Suppressor macrophage treated with lipopolysaccharide for 1 hour (primary cell): ENCODE results near the gene YEATS4.

ENCODE experiments used
- DNase-seq, 3 donors: peaks; one replicate each; pipeline ENCODE4 v3.0.0-alpha.2; 2020 to 2022

YEATS4 gene

DNA sequence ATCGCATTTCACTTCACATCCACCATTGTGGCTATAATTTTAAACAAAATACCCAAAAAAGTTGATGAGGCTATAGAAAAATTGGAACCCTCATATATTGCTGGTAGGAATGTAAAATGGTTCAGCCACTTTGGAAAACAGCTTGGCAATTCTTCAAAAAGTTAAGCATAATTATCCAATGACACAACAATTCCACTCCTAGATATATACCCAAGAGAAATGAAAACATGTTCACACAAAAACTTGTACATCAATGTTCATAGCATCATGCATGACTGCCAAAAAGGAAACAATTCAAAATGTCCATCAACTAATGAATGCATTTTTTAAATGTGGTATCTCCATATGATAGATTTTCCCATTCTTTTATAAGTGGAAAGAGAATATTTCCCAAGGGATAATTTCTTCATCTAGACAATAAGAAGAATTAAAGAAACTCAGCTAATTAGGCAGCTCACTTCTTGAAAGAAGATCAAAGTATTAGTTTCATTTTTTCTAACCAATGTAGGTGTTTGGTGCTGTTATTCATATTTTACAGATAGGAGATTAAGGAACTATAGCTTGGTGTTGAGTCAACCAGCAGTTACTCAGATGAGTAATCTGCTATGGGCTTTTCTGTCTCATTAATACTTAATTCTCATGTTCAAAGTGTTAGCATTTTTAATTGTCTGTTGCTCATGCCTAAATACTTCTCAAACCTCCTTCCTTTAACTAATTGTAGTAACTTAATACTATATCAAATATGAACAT is 32.8 kb downstream of the YEATS4 start:
- DNase-seq = peak; percentile 18 to 52 (median 33)

DNA sequence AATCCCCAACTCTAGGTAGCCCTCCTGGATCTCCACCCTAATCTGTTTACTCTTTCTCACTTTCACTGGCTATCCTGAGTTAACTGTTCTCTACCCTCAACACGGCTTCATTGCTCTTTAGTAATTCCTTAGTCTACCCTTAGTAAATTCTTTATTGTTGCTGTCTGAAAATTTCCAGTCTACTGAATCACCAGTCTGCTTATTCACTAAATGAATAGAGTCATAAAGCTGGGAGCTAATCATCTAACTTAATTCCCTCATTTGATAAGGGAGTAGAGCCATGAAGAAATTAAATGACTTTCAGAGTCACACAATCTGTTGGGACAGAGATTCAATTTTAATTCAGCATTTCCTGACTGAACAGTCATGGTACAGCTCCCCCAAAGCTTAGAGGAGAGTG is 36.5 kb downstream of the YEATS4 start:
- no peak for DNase-seq

DNA sequence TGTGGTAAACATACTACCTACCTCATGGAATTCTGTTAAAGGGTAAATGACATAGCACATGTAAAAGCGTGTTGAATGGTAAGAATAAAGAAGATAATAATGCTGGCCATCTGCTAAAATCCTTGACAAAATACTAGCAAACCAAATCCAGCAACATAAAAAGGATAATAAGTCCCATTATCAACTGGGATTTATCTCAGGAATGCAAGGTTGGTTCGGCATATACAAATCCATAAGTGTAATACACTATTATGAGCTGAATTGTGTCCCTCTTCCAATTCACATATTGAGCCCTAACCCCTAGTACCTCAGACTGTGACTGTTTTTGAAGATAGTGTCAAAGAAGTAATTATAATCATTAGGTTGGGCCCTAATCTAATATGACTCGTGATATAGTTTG is 37.4 kb downstream of the YEATS4 start:
- DNase-seq = no peak

GRCh38 chr12:69397978-69398377 is 38.4 kb downstream of the YEATS4 start:
- no peak for DNase-seq

DNA sequence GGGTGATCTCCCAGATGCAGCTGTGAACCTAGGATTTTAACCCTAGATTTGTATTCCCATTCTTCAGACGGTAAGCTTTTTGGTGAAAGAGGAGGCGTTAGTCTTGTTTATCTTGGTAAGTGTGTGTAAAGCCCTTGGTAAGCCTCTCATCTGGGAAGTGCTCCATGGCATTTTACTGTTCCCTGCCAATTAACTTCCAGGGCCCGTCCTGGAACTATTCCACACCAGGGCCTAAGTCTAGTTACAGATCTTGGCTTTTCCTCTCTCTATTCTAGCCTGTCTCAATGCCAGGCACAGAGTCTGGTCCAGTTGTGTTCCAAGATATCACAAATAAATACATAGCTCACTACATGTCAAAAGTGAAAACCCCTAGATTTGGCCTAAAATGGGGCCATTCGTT is 42.4 kb downstream of the YEATS4 start:
- DNase-seq = no peak

DNA sequence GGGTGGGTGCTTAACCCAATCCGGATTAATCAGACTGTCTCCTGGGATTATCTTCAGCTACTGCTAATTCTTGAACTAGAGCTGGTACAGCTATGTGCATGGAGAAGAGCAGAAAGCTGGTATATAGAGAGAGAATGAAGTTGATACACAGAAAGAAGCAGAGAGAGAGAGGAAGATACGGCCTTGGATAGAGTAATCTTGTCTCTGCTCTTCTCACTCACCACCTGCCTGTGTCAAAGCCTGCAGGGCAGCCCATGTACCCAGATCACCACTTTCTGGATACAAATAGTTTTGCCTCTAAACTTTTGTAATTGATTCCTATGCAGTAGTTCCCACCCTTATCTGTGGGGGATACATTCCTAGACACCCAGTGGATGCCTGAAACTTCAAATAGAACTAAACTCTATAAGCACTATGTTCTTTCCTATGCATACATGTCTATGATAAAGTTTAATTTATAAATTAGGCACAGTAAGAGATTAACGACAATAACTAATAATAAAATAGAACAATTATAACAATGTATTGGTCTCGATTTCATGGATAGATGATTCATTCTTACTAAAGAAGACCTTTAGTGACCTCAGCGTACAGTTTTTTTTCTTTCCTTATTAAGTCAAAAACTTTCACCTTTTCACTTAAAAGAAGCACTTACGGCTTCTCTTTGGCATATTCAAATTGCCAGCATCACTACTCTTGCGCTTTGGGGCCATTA is 45.5 kb downstream of the YEATS4 start:
- DNase-seq = no peak

DNA sequence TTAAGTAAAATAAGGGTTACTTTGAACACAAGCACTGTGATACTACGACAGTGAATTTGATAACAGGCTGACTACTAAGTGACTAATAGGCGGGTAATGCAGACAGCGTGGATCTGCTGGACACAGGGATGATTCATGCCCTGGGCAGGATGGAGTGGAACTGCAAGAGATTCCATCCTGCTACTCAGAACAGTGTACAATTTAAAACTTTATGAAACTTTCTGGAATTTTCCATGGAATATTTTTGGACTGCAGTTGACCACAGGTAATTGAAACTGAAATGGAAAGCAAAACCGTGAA is 46.0 kb downstream of the YEATS4 start:
- DNase-seq = peak; percentile 17 to 21 (median 19)

DNA sequence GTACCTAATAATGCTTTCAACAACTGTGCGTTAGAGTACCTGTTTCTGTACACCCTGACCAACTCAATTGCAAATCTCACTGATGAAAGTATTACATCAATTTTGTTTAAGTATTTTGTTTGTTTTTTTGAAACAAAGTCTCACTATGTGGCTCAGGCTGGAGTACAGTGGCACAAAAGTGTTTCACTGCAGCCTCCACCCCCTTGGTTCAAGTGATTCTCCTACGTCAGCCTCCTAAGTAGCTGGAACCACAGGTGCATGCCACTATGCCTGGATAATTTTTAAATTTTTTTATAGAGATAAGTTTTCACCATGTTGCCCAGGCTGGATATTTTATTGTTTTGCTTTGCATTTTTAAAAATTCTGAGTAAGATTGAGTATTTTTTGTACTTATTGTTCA is 46.7 kb downstream of the YEATS4 start:
- no peak for DNase-seq

DNA sequence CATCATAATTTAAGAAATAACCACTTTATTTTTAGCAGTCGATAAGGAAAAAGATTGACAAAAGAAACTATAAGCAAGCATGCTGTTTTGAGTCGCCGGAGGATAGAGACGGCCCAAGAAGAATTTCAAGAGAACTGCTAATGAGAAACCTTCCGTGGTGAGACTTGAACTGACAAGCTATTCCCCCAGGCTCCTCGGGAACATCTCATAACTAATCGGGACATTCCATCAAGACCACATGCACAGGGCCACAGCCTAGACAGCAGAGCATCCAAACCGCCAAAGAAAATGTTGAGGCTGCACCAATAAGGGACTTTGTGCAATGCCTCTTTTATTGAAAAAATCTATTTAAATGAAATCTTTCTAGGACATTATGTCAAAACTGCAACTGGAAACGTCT is 51.0 kb downstream of the YEATS4 start:
- DNase-seq = no peak

DNA sequence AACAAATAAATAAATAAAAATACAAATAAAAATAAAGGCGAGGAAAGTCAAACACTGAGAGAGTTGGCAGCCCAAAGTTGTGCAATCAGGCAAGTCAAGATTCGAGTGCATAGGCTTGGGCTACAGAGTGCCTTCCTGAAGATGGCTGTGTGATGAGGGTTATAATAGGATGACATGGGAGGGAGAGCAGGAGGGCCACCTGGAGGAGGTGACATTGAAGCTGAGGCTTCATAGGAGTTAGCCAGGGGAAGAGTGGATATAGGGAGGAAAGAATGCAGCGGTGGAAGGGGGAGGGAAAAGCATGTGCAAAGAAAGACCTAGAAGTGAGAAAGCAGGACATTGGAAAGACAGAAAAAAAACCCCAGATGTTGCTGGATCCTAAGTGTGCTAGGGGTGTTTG is 53.1 kb downstream of the YEATS4 start:
- DNase-seq = no peak

DNA sequence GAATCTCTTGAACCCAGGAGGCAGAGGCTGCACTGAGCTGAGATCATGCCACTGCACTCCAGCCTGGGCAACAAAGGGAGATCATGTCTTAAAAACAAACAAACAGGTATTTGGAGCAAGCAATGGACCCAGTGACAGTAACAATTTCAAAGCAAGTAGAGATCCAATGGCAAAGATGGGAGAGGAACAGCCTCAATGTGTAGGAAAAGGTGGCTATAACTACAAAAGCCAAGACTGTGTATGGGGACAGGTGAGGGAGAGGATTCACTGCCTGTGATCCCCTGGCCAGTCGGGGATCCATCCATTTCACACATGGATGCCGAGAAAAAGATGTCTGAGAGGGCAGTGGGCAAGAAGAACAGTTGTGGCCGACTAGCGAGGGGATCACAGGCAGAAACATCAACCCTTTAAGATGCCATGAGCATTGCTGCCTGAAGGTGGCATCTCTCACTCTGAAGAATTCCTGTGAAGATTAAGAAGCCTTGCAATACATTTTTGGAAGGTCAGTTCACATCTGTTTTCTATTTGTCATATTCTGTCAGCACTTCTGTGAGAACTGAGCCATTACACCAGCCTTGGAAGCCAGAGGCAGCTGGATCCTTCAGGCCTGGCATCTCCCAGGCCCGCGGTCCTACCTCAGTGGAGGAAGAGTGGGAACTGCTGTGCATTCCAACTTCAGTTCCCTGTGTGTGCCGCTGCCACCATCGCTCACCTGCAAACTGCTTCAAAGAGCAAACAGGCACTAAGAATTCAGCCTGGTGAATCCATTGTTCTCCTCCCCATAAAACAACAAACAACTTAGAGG is 56.1 kb downstream of the YEATS4 start:
- peak in 2 of 3 donors; percentile 19 to 28 for DNase-seq

GRCh38 chr12:69417231-69417630 is 57.7 kb downstream of the YEATS4 start:
- no peak for DNase-seq

- no peak for DNase-seq
Measured at GRCh38 chr12:69417741-69418167, 58.2 kb downstream of the YEATS4 start.

- DNase-seq = no peak
Measured at GRCh38 chr12:69419701-69420100, 60.2 kb downstream of the YEATS4 start.

- DNase-seq = no peak
Measured at GRCh38 chr12:69421548-69421947, 62.0 kb downstream of the YEATS4 start.

- no peak for DNase-seq
Measured at GRCh38 chr12:69423037-69423905, 63.7 kb downstream of the YEATS4 start.

GRCh38 chr12:69425417-69425816 is 65.9 kb downstream of the YEATS4 start:
- DNase-seq = no peak

DNA sequence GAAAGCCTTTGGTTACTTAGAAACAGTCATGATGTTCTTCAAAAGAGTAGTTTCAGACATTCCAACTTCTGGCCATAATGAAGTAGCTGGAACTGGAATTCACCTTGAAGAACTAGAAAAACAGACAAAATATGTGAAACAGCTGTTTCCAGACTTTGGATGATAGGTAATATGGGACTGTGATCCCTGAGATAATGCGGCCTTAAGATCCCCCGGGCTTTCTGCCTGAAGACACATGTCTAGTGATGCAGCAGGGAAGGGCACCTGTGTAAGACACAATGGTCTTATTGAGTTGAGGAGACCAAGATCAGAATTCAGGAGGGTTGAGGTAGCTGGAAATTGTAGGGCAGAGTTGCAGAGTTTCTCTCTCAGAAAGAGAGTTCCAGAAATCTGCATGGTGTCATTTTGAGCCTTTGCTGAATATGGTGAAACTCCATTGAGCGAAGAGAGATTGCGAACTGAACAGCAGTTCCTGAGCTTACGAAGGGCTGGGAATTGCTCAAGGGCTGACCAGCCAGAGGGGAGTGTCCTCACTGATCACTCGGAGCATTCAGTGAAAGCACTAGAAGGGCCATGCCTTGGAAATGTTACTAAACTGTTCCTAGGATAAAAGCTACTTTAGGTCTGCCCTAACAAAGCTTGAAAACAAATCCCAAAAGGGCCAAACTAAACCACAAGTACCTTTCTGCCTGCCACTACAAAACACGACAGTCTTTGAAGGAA is 69.0 kb downstream of the YEATS4 start:
- no peak for DNase-seq

DNA sequence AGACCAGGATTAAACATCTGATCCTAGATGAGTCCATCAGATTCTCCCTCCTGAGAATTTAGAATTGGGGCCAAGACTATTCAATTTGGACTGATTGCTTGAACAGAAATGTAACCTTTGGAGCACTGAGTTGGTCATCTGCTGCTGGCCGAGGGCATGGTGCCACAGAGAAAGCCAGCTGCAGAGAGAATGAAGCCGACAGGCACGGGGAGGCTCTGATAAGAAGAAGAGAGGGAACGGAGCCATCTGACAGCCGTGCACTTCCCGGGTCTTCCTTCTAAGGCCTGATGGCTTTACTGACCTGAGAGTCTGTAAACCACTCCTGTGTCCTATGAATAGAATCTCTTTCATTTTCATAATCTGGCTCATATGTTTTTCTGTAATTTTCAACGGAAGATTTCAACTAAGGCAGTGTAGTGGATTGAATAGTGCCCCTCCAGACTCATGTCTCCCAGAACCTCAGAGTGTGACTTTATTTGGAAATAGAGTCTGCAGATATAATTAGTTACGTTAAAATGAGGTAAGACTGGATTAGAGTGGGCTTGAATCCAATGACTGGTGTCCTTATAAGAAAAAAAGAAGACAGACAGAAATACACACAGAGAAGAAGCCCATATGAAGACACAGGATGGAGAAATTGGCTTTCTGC is 71.5 kb downstream of the YEATS4 start:
- no peak for DNase-seq

DNA sequence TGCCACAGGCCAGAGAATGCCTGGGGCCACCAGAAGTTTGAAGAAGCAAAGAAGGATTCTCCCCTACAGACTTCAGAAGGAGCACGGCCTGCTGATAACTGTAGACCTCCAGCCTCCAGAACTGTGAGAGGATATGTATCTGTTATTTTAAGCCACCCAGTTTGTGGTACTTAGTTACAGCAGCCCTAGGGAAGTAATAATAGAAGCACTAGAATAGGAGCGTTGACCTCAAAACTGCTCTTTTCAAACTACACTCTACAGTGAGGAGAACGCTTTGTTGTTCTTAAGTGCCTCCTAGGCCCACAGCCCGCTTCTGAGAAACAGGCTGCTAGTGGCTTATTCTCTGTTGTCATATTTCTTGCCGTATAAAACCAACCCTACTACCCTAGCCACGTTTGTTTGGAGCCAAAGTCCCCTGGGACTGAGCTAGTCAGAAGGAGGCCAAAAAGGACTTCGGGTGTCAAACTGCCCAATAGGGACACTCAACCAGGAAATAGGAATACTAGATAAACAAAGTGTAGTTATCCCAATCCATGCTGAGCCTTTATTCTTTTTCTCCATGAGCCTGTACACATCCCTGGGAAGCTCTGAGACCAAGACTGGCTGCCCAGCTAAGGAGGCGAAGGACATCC is 72.2 kb downstream of the YEATS4 start:
- DNase-seq = no peak

DNA sequence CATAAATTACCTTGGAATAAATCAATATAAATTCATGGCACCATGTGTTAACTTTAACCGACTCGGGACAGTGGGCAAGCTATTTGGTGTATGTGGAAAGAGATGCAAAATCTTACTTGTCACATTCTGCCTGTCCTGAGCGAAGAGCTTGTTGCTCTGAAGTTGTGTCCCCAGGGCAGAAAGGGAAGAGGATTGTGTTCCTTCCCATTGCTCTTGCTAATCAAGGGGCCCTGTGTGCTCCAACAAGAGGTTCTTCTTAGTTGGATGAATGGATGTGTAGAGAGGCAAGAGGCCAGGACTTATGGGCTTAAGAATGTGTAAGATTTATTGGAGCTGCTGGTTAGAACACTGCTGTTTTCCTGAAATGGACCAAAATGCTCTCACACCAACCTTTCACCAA is 74.1 kb downstream of the YEATS4 start:
- no peak for DNase-seq
